Panc1 (cell line): Measurements from ENCODE around the gene BCAN.

Source experiments
- POLR2AphosphoS5 ChIP-seq: IDR thresholded peaks from 2 replicates; pipeline ENCODE4 v1.6.1; 2012; ENCODE audit warnings: mild to moderate bottlenecking, low read depth, low read length, moderate library complexity
- SIN3A ChIP-seq: IDR thresholded peaks from 2 replicates; pipeline ENCODE4 v1.6.1; 2012; ENCODE audit warnings: low read depth, mild to moderate bottlenecking, low read length, moderate library complexity, borderline replicate concordance; ENCODE audit not compliant: insufficient read depth
- TF ChIP-seq, protein P1 (sequence below): fragments of 450-650 bp; IDR thresholded peaks from 2 replicates; pipeline ENCODE4 v1.5.1; 2017; ENCODE audit warnings: mild to moderate bottlenecking
- TF ChIP-seq, protein P2 (sequence below), 2 experiments: IDR thresholded peaks; 2 replicates each; pipeline ENCODE4 v1.6.1; 2011 to 2012; ENCODE audit warnings: low read depth in 2 of 2, control low read depth in 1 of 2, low read length in 1 of 2, mild to moderate bottlenecking in 1 of 2, moderate library complexity in 1 of 2; ENCODE audit not compliant: insufficient read depth in 1 of 2

GRCh38 chr1:156644640-156645039 is 2.7 kb downstream of the BCAN start:
- TF ChIP-seq, protein P1, sequence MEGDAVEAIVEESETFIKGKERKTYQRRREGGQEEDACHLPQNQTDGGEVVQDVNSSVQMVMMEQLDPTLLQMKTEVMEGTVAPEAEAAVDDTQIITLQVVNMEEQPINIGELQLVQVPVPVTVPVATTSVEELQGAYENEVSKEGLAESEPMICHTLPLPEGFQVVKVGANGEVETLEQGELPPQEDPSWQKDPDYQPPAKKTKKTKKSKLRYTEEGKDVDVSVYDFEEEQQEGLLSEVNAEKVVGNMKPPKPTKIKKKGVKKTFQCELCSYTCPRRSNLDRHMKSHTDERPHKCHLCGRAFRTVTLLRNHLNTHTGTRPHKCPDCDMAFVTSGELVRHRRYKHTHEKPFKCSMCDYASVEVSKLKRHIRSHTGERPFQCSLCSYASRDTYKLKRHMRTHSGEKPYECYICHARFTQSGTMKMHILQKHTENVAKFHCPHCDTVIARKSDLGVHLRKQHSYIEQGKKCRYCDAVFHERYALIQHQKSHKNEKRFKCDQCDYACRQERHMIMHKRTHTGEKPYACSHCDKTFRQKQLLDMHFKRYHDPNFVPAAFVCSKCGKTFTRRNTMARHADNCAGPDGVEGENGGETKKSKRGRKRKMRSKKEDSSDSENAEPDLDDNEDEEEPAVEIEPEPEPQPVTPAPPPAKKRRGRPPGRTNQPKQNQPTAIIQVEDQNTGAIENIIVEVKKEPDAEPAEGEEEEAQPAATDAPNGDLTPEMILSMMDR, result no peak
- no peak for TF ChIP-seq POLR2AphosphoS5
- no peak for TF ChIP-seq SIN3A
- TF ChIP-seq, protein P2, sequence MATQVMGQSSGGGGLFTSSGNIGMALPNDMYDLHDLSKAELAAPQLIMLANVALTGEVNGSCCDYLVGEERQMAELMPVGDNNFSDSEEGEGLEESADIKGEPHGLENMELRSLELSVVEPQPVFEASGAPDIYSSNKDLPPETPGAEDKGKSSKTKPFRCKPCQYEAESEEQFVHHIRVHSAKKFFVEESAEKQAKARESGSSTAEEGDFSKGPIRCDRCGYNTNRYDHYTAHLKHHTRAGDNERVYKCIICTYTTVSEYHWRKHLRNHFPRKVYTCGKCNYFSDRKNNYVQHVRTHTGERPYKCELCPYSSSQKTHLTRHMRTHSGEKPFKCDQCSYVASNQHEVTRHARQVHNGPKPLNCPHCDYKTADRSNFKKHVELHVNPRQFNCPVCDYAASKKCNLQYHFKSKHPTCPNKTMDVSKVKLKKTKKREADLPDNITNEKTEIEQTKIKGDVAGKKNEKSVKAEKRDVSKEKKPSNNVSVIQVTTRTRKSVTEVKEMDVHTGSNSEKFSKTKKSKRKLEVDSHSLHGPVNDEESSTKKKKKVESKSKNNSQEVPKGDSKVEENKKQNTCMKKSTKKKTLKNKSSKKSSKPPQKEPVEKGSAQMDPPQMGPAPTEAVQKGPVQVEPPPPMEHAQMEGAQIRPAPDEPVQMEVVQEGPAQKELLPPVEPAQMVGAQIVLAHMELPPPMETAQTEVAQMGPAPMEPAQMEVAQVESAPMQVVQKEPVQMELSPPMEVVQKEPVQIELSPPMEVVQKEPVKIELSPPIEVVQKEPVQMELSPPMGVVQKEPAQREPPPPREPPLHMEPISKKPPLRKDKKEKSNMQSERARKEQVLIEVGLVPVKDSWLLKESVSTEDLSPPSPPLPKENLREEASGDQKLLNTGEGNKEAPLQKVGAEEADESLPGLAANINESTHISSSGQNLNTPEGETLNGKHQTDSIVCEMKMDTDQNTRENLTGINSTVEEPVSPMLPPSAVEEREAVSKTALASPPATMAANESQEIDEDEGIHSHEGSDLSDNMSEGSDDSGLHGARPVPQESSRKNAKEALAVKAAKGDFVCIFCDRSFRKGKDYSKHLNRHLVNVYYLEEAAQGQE (IDR thresholded peaks at IDR 0.05; ENCODE audit: insufficient read depth in 1 of 2, low read depth in 2 of 2, low read length in 1 of 2), result no peak
